Posterior cingulate gyrus (tissue), 11 donors: Measurements from ENCODE around the gene RASGRP3.

Source experiments
- DNase-seq, 10 donors: peaks; one replicate each; pipeline versions ENCODE4 v3.0.0 to v3.0.0-alpha.2; 2020 to 2021; ENCODE audit warnings: mixed read lengths in 3 of 10
- intact Hi-C: fragments of 100-400 bp; cut with DNase I; formaldehyde crosslinking; loops from one replicate; pipeline ENCODE4 v1.15.1; 2023

RASGRP3 gene

GRCh38 chr2:33512112-33512511 is 35.7 kb downstream of the RASGRP3 start:
- intact Hi-C loops = loop anchor here (5.0 kb wide), 1 partner anchor 35 kb away; the partner anchor contains the start of gene RASGRP3
- no peak for DNase-seq

- DNase-seq = no peak
- intact Hi-C loops = loop anchor here (5.0 kb wide), 1 partner anchor 36 kb away; the partner anchor contains the start of gene RASGRP3
These were observed 37.0 kb downstream of the RASGRP3 start for GRCh38 chr2:33513480-33513879.

GRCh38 chr2:33516456-33516995 is 40.1 kb downstream of the RASGRP3 start:
- DNase-seq = no peak
- intact Hi-C loops = no loop called here

- intact Hi-C loops = no loop called here
These were observed 41.8 kb downstream of the RASGRP3 start for GRCh38 chr2:33518200-33518599.

GRCh38 chr2:33518929-33519328 is 42.5 kb downstream of the RASGRP3 start:
- DNase-seq = no peak
- intact Hi-C loops = no loop called here

More at GRCh38 chr2:33518200-33518599, 41.8 kb downstream of the RASGRP3 start:
- no peak for DNase-seq

GRCh38 chr2:33521791-33522281 is 45.4 kb downstream of the RASGRP3 start:
- DNase-seq = no peak
- intact Hi-C loops = no loop called here

GRCh38 chr2:33522576-33522975 is 46.1 kb downstream of the RASGRP3 start:
- intact Hi-C loops = no loop called here
- DNase-seq = no peak

GRCh38 chr2:33525666-33526065 is 49.2 kb downstream of the RASGRP3 start:
- intact Hi-C loops = no loop called here
- no peak for DNase-seq

- DNase-seq = no peak
These were observed 49.7 kb downstream of the RASGRP3 start for GRCh38 chr2:33526132-33526531.

GRCh38 chr2:33526921-33527320 is 50.5 kb downstream of the RASGRP3 start:
- intact Hi-C loops = no loop called here
- no peak for DNase-seq

More at GRCh38 chr2:33526132-33526531, 49.7 kb downstream of the RASGRP3 start:
- intact Hi-C loops = no loop called here

- intact Hi-C loops = no loop called here
- no peak for DNase-seq
These were observed 52.0 kb downstream of the RASGRP3 start for GRCh38 chr2:33528441-33528950.

- intact Hi-C loops = no loop called here
- DNase-seq = no peak
These were observed 53.5 kb downstream of the RASGRP3 start for GRCh38 chr2:33529771-33530481.

GRCh38 chr2:33530690-33531548 is 54.5 kb downstream of the RASGRP3 start:
- intact Hi-C loops = no loop called here
- no peak for DNase-seq

- no peak for DNase-seq
- intact Hi-C loops = no loop called here
These were observed 55.2 kb downstream of the RASGRP3 start for GRCh38 chr2:33531549-33532059.

- no peak for DNase-seq
- intact Hi-C loops = no loop called here
These were observed 55.7 kb downstream of the RASGRP3 start for GRCh38 chr2:33532146-33532545.

- no peak for DNase-seq
- intact Hi-C loops = no loop called here
These were observed 56.5 kb downstream of the RASGRP3 start for GRCh38 chr2:33532966-33533365.

GRCh38 chr2:33535421-33535820 is 59.0 kb downstream of the RASGRP3 start:
- intact Hi-C loops = no loop called here
- DNase-seq = no peak

- intact Hi-C loops = no loop called here
These were observed 64.8 kb downstream of the RASGRP3 start for GRCh38 chr2:33541243-33541642.

GRCh38 chr2:33550206-33550605 is 73.8 kb downstream of the RASGRP3 start:
- intact Hi-C loops = no loop called here
- DNase-seq = no peak

More at GRCh38 chr2:33541243-33541642, 64.8 kb downstream of the RASGRP3 start:
- no peak for DNase-seq

- intact Hi-C loops = no loop called here
These were observed 76.5 kb downstream of the RASGRP3 start for GRCh38 chr2:33552758-33553461.

More at GRCh38 chr2:33552758-33553461, 76.5 kb downstream of the RASGRP3 start:
- no peak for DNase-seq
